Liver (tissue), 9 donors: Measurements from ENCODE around the gene LPCAT1. TPM values are rescaled to one million over a fixed set of nuclear protein-coding genes. Genes with fewer than 3 reads are reported as not detected.

ENCODE experiments used
- DNase-seq: peaks from one replicate; pipeline ENCODE4 v3.0.0-alpha.2; 2017; ENCODE audit warnings: low spot score
- H3K27ac ChIP-seq, 2 donors: one replicate each; pipeline ENCODE4 v1.7.0; 2013; ENCODE audit warnings: inconsistent platforms in 2 of 2, low read length in 2 of 2, control low read depth in 1 of 2, low read depth in 1 of 2, mild to moderate bottlenecking in 1 of 2
- H3K27me3 ChIP-seq, 4 donors: one replicate each; pipeline versions ENCODE4 v1.6.1 to v1.7.0; 2013; ENCODE audit warnings: low read length in 3 of 4, inconsistent platforms in 1 of 4, mild to moderate bottlenecking in 1 of 4, moderate library complexity in 1 of 4; ENCODE audit not compliant: control insufficient read depth in 4 of 4, insufficient read depth in 4 of 4
- H3K36me3 ChIP-seq, 4 donors: one replicate each; pipeline versions ENCODE4 v1.6.1 to v1.7.0; 2013; ENCODE audit warnings: low read length in 3 of 4, mild to moderate bottlenecking in 3 of 4, low read depth in 1 of 4, moderate library complexity in 1 of 4; ENCODE audit not compliant: control insufficient read depth in 4 of 4, insufficient read depth in 3 of 4
- H3K4me1 ChIP-seq, 4 donors: one replicate each; pipeline versions ENCODE4 v1.6.1 to v1.7.0; 2013; ENCODE audit warnings: low read length in 3 of 4, mild to moderate bottlenecking in 3 of 4, moderate library complexity in 1 of 4; ENCODE audit not compliant: control insufficient read depth in 4 of 4, insufficient read depth in 4 of 4
- H3K4me3 ChIP-seq, 3 donors: one replicate each; pipeline versions ENCODE4 v1.6.1 to v1.7.0; 2013; ENCODE audit warnings: low read length in 3 of 3, control low read depth in 1 of 3, low read depth in 1 of 3, mild to moderate bottlenecking in 1 of 3
- H3K9ac ChIP-seq, 2 donors: one replicate each; pipeline ENCODE4 v1.7.0; 2013; ENCODE audit warnings: low read length in 2 of 2, mild to moderate bottlenecking in 2 of 2, moderate library complexity in 2 of 2, control low read depth in 1 of 2, low read depth in 1 of 2
- H3K9me3 ChIP-seq, 4 donors: one replicate each; pipeline versions ENCODE4 v1.6.1 to v1.7.0; 2013; ENCODE audit warnings: low read length in 3 of 4; ENCODE audit not compliant: control insufficient read depth in 4 of 4
- EGR1 ChIP-seq, 2 donors: IDR thresholded peaks; 2 replicates each; pipeline ENCODE4 v1.6.1; 2016 to 2018; ENCODE audit warnings: antibody characterized with exemption in 2 of 2, low read depth in 2 of 2
- FOXA1 ChIP-seq: IDR thresholded peaks from 2 replicates; pipeline ENCODE4 v1.6.1; 2016; ENCODE audit warnings: antibody characterized with exemption
- FOXA2 ChIP-seq: IDR thresholded peaks from 2 replicates; pipeline ENCODE4 v1.6.1; 2016; ENCODE audit warnings: antibody characterized with exemption
- GABPA ChIP-seq, 2 donors: IDR thresholded peaks in 1 of 2; conservative IDR thresholded peaks in 1 of 2; 2 replicates each; pipeline ENCODE4 v1.6.1; 2016; ENCODE audit warnings: antibody characterized with exemption in 2 of 2, mild to moderate bottlenecking in 1 of 2, moderate library complexity in 1 of 2
- HNF4A ChIP-seq, 2 donors: conservative IDR thresholded peaks; 2 replicates each; pipeline ENCODE4 v1.6.1; 2016; ENCODE audit warnings: antibody characterized with exemption in 2 of 2, mild to moderate bottlenecking in 2 of 2
- HNF4G ChIP-seq: IDR thresholded peaks from 2 replicates; pipeline ENCODE4 v1.6.1; 2016; ENCODE audit warnings: antibody characterized with exemption
- JUND ChIP-seq, 2 donors: IDR thresholded peaks; 2 replicates each; pipeline ENCODE4 v1.6.1; 2016; ENCODE audit warnings: antibody characterized with exemption in 2 of 2
- NR2F2 ChIP-seq: IDR thresholded peaks from 2 replicates; pipeline ENCODE4 v1.6.1; 2016; ENCODE audit warnings: antibody characterized with exemption
- RAD21 ChIP-seq, 2 donors: IDR thresholded peaks; 2 replicates each; pipeline ENCODE4 v1.6.1; 2016; ENCODE audit warnings: antibody characterized with exemption in 2 of 2, mild to moderate bottlenecking in 2 of 2
- RXRA ChIP-seq, 2 donors: IDR thresholded peaks; 2 replicates each; pipeline ENCODE4 v1.6.1; 2017 to 2018; ENCODE audit warnings: antibody characterized with exemption in 2 of 2, mild to moderate bottlenecking in 1 of 2
- SP1 ChIP-seq: IDR thresholded peaks from 2 replicates; pipeline ENCODE4 v1.6.1; 2018; ENCODE audit warnings: antibody characterized with exemption, mild to moderate bottlenecking
- TAF1 ChIP-seq: conservative IDR thresholded peaks from 2 replicates; pipeline ENCODE4 v1.6.1; 2016; ENCODE audit warnings: antibody characterized with exemption, mild to moderate bottlenecking
- YY1 ChIP-seq: IDR thresholded peaks from 2 replicates; pipeline ENCODE4 v1.6.1; 2016; ENCODE audit warnings: antibody characterized with exemption, mild to moderate bottlenecking
- WGBS: extraction: QIAGEN DNeasy Blood & Tissue Kit; methylation state at CpG from one replicate; pipeline ENCODE4 v1.1.7; 2013; 5-methylcytosine and 5-hydroxymethylcytosine counted together
- polyA plus RNA-seq, 2 donors: library from polyadenylated mRNA; stranded (reverse) in 1 of 2; unstranded in 1 of 2; fragments of 200-250 nt in 1 of 2; fragments of >200 nt in 1 of 2; fragmentation: Nextera tagmentation in 1 of 2; extraction: Ambion mirVana in 1 of 2; gene quantifications; one replicate each; pipeline versions ENCODE4 v1.2.1 to v1.2.3, GENCODE V29; 2013 to 2015
- total RNA-seq, 2 donors: library from RNA; depleted of rRNA; stranded (reverse); fragments of >200 nt; gene quantifications; one replicate each; pipeline ENCODE4 v1.2.3, GENCODE V29; 2014
- TF ChIP-seq, protein P1 (sequence below): IDR thresholded peaks from 2 replicates; pipeline ENCODE4 v1.6.1; 2016; ENCODE audit warnings: antibody characterized with exemption
- TF ChIP-seq, protein P2 (sequence below): IDR thresholded peaks from 2 replicates; pipeline ENCODE4 v1.6.1; 2016; ENCODE audit warnings: antibody characterized with exemption
- TF ChIP-seq, protein P3 (sequence below): fragments of 150-350 bp; IDR thresholded peaks from 2 replicates; pipeline ENCODE4 v1.5.1; 2017; ENCODE audit warnings: improper control_type of control experiment, low read depth, low read length; ENCODE audit not compliant: missing input control
- TF ChIP-seq, protein P4 (sequence below): IDR thresholded peaks from 2 replicates; pipeline ENCODE4 v1.6.1; 2016; ENCODE audit warnings: antibody characterized with exemption, mild to moderate bottlenecking
- TF ChIP-seq, protein P5 (sequence below): IDR thresholded peaks from 2 replicates; pipeline ENCODE4 v1.6.1; 2016; ENCODE audit warnings: antibody characterized with exemption
- donor health status: healthy.
- donor health status: healthy.
- donor health status: healthy.
- donor health status: healthy.
- donor health status: healthy.

The LPCAT1 gene
- total and polyA plus RNA-seq, 4 donors: 1.5 to 12.8 (median 9.9) TPM

DNA sequence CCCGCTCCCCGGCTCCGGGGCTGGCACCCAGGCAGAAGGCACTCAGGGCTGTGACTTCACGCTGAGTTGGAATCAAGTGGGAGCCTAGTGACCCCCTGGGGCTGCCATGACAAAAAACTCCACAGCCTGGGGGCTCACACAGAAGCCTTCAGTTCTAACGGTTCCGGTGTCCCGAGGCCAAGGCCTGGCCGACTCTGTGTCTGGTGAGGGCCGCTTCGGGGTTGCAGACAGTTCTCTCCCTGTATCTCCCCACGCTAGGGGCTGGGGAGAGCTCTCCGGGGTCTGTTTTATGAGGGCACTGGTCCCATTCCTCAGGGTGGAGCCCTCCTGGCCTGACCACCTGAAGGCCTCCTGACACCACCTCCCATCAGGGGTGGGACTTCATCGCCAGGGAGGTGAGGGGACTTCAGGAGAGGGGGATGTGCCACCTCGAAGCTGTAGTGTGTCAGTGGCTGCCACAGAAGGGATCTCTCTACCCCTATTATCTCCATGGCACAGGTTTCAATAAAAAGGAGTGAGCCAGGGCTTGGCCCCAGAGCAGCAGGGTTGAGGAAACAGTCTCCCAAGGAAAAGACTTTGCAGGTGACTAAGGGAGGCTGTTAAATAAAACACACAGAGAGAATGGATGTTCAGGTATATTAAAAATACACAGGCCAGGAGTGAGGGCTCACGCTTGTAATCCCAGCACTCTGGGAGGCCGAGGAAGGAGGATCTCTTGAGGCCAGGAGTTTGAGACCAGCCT, 77.0 kb downstream of the LPCAT1 start:
- no peak overlapping the region for H3K9ac ChIP-seq
- H3K4me1 ChIP-seq: peaks cover 6 to 11% (median 8%) of the 10 kb centered on the region in 4 donors
- H3K36me3 ChIP-seq: no peaks in the 10 kb centered on the region
- peaks cover 0 to 21% (median 13%) of the 10 kb centered on the region in 4 donors for H3K27me3 ChIP-seq
- H3K4me3 ChIP-seq: no peak overlapping the region
- H3K27ac ChIP-seq: no peak overlapping the region
- no peaks in the 10 kb centered on the region for H3K9me3 ChIP-seq
- no peak for DNase-seq
- TF ChIP-seq EGR1 (IDR thresholded peaks at IDR 0.05; ENCODE audit: low read depth in 2 of 2): no peak
- TF ChIP-seq JUND (IDR thresholded peaks at IDR 0.05): no peak
- no peak for TF ChIP-seq RXRA (IDR thresholded peaks at IDR 0.05)
- no peak for TF ChIP-seq TAF1
- TF ChIP-seq HNF4G: no peak
- no peak for TF ChIP-seq FOXA2
- no peak for TF ChIP-seq GABPA (IDR thresholded peaks at IDR 0.05 in 1 of 2, conservative IDR thresholded peaks at IDR 0.05 in 1 of 2)
- no peak for TF ChIP-seq NR2F2
- TF ChIP-seq YY1: no peak
- no peak for TF ChIP-seq SP1
- TF ChIP-seq, protein P1, sequence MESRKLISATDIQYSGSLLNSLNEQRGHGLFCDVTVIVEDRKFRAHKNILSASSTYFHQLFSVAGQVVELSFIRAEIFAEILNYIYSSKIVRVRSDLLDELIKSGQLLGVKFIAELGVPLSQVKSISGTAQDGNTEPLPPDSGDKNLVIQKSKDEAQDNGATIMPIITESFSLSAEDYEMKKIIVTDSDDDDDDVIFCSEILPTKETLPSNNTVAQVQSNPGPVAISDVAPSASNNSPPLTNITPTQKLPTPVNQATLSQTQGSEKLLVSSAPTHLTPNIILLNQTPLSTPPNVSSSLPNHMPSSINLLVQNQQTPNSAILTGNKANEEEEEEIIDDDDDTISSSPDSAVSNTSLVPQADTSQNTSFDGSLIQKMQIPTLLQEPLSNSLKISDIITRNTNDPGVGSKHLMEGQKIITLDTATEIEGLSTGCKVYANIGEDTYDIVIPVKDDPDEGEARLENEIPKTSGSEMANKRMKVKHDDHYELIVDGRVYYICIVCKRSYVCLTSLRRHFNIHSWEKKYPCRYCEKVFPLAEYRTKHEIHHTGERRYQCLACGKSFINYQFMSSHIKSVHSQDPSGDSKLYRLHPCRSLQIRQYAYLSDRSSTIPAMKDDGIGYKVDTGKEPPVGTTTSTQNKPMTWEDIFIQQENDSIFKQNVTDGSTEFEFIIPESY: no peak
- TF ChIP-seq, protein P2, sequence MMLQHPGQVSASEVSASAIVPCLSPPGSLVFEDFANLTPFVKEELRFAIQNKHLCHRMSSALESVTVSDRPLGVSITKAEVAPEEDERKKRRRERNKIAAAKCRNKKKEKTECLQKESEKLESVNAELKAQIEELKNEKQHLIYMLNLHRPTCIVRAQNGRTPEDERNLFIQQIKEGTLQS: no peak
- TF ChIP-seq, protein P3, sequence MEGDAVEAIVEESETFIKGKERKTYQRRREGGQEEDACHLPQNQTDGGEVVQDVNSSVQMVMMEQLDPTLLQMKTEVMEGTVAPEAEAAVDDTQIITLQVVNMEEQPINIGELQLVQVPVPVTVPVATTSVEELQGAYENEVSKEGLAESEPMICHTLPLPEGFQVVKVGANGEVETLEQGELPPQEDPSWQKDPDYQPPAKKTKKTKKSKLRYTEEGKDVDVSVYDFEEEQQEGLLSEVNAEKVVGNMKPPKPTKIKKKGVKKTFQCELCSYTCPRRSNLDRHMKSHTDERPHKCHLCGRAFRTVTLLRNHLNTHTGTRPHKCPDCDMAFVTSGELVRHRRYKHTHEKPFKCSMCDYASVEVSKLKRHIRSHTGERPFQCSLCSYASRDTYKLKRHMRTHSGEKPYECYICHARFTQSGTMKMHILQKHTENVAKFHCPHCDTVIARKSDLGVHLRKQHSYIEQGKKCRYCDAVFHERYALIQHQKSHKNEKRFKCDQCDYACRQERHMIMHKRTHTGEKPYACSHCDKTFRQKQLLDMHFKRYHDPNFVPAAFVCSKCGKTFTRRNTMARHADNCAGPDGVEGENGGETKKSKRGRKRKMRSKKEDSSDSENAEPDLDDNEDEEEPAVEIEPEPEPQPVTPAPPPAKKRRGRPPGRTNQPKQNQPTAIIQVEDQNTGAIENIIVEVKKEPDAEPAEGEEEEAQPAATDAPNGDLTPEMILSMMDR: no peak
- TF ChIP-seq, protein P4, sequence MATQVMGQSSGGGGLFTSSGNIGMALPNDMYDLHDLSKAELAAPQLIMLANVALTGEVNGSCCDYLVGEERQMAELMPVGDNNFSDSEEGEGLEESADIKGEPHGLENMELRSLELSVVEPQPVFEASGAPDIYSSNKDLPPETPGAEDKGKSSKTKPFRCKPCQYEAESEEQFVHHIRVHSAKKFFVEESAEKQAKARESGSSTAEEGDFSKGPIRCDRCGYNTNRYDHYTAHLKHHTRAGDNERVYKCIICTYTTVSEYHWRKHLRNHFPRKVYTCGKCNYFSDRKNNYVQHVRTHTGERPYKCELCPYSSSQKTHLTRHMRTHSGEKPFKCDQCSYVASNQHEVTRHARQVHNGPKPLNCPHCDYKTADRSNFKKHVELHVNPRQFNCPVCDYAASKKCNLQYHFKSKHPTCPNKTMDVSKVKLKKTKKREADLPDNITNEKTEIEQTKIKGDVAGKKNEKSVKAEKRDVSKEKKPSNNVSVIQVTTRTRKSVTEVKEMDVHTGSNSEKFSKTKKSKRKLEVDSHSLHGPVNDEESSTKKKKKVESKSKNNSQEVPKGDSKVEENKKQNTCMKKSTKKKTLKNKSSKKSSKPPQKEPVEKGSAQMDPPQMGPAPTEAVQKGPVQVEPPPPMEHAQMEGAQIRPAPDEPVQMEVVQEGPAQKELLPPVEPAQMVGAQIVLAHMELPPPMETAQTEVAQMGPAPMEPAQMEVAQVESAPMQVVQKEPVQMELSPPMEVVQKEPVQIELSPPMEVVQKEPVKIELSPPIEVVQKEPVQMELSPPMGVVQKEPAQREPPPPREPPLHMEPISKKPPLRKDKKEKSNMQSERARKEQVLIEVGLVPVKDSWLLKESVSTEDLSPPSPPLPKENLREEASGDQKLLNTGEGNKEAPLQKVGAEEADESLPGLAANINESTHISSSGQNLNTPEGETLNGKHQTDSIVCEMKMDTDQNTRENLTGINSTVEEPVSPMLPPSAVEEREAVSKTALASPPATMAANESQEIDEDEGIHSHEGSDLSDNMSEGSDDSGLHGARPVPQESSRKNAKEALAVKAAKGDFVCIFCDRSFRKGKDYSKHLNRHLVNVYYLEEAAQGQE: no peak
- TF ChIP-seq RAD21 (IDR thresholded peaks at IDR 0.05): no peak
- no peak for TF ChIP-seq HNF4A (conservative IDR thresholded peaks at IDR 0.05)
- TF ChIP-seq FOXA1: no peak
- TF ChIP-seq, protein P5, sequence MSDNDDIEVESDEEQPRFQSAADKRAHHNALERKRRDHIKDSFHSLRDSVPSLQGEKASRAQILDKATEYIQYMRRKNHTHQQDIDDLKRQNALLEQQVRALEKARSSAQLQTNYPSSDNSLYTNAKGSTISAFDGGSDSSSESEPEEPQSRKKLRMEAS: no peak
- WGBS: 43% methylated on average over 16 of the region's 16 CpGs
